ENCODE results near the gene TECPR1.
A peak's percentile ranks its signal among the peaks of the same experiment; 100 is the strongest.
"Not testable (repeated sequence)": the region's sequence is repeated elsewhere in the genome, so short reads cannot be mapped to it uniquely, and the experiment has no call there.

The TECPR1 gene

GRCh38 chr7:98223898-98224700 is 27.9 kb downstream of the TECPR1 start:
- no peak for DNase-seq

GRCh38 chr7:98223351-98223897 is 28.6 kb downstream of the TECPR1 start:
- DNase-seq: no peak

- no peak for DNase-seq
Measured at GRCh38 chr7:98222533-98223195, 29.4 kb downstream of the TECPR1 start.

GRCh38 chr7:98221611-98222532 is 30.2 kb downstream of the TECPR1 start:
- no peak for DNase-seq

GRCh38 chr7:98219382-98219781 is 32.6 kb downstream of the TECPR1 start:
- not testable (repeated sequence) for DNase-seq

- no peak for DNase-seq
Measured at GRCh38 chr7:98217623-98218582, 34.1 kb downstream of the TECPR1 start.

GRCh38 chr7:98216941-98217622 is 35.0 kb downstream of the TECPR1 start:
- DNase-seq: no peak

GRCh38 chr7:98215561-98216495 is 36.2 kb downstream of the TECPR1 start:
- DNase-seq: no peak

- DNase-seq: no peak
Measured at GRCh38 chr7:98214811-98215321, 37.2 kb downstream of the TECPR1 start.

- no peak for DNase-seq
Measured at GRCh38 chr7:98213888-98214810, 37.9 kb downstream of the TECPR1 start.

- DNase-seq: no peak
Measured at GRCh38 chr7:98213296-98213887, 38.6 kb downstream of the TECPR1 start.

- no peak for DNase-seq
Measured at GRCh38 chr7:98212532-98213041, 39.4 kb downstream of the TECPR1 start.

- DNase-seq: no peak
Measured at GRCh38 chr7:98211676-98212531, 40.1 kb downstream of the TECPR1 start.

- DNase-seq: peak in 1 of 2 donors; percentile 19
Measured at GRCh38 chr7:98211221-98211675, 40.8 kb downstream of the TECPR1 start, which contains the start of gene BHLHA15. Gene BHLHA15 (plus strand): TSS chr7:98211439. CDS start chr7:98212310, 871 bp downstream.

GRCh38 chr7:98210513-98211220 is 41.4 kb downstream of the TECPR1 start:
- DNase-seq: no peak
